ENCODE measurements around the gene PCDH9. TPM values are rescaled to one million over a fixed set of nuclear protein-coding genes. Genes with fewer than 3 reads are reported as not detected.

PCDH9 gene
- total and polyA plus RNA-seq, 2 of the 4 experiments (the other 2 are of a cell fraction), result 2.2 to 10.2 TPM

DNA sequence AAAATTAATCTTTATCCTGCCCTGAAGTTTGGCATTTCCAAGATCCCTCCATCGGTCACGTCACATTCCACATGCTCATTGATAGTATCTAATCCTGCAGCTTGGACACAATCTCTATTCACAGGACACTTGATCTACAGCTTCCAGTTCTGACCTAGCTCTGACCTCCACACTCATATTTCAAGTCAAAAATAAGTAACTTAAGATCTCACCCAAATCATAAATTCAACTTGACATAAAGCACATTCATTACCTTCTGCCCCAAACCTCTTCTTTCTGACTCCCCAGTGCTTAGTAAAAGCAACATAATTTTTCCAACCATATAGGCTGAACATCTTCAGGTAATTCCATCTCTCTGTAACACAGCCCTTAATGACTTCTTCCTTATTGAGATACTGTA, 880.2 kb downstream of the PCDH9 start:
- no peak overlapping the region for H2BK120ac ChIP-seq (ENCODE audit: low read depth, low read length)
- H3K27ac ChIP-seq (ENCODE audit: insufficient read depth, low read length), result no peak overlapping the region
- no peak overlapping the region for H2BK15ac ChIP-seq (ENCODE audit: low read depth, low read length)
- no peaks in the 10 kb centered on the region for H3K27me3 ChIP-seq (ENCODE audit: control insufficient read depth, insufficient read depth, low read length)
- H3K4ac ChIP-seq (ENCODE audit: low read depth, low read length), result no peak overlapping the region
- no peak overlapping the region for H4K91ac ChIP-seq (ENCODE audit: insufficient read depth, low read depth, low read length)
- TF ChIP-seq, protein P1, sequence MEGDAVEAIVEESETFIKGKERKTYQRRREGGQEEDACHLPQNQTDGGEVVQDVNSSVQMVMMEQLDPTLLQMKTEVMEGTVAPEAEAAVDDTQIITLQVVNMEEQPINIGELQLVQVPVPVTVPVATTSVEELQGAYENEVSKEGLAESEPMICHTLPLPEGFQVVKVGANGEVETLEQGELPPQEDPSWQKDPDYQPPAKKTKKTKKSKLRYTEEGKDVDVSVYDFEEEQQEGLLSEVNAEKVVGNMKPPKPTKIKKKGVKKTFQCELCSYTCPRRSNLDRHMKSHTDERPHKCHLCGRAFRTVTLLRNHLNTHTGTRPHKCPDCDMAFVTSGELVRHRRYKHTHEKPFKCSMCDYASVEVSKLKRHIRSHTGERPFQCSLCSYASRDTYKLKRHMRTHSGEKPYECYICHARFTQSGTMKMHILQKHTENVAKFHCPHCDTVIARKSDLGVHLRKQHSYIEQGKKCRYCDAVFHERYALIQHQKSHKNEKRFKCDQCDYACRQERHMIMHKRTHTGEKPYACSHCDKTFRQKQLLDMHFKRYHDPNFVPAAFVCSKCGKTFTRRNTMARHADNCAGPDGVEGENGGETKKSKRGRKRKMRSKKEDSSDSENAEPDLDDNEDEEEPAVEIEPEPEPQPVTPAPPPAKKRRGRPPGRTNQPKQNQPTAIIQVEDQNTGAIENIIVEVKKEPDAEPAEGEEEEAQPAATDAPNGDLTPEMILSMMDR (conservative IDR thresholded peaks at IDR 0.05; ENCODE audit: low read depth, low read length), result no peak
- TF ChIP-seq CHD1 (IDR thresholded peaks at IDR 0.05; ENCODE audit: low read depth, low read length) (no peak), MAFK (IDR thresholded peaks at IDR 0.05; ENCODE audit: low read depth, low read length) (no peak)
- no peaks in the 10 kb centered on the region for H3K79me1 ChIP-seq (ENCODE audit: low read depth in 1 of 2, low read length in 2 of 2)
- CTCF ChIA-PET, result no interaction called here
- in situ Hi-C loops (cut with MboI; ENCODE audit: low sequenced_read_pairs) (no loop called here), dilution Hi-C loops (cut with HindIII; ENCODE audit: low sequenced_read_pairs, unreplicated experiment) (no loop called here), intact Hi-C loops (cut with micrococcal nuclease) (no loop called here)
- no peak overlapping the region for H2AK5ac ChIP-seq (ENCODE audit: low read depth, low read length)
- H2BK5ac ChIP-seq (ENCODE audit: low read depth, low read length, poor library complexity, severe bottlenecking), result no peak overlapping the region
- 95% methylated on average over 2 of the region's 2 CpGs; no CpG with 5 or more reads in 1 of the 2 experiments for WGBS, 2 experiments (ENCODE audit: extremely low coverage in 2 of 2, insufficient read length in 1 of 2)
- H2AFZ ChIP-seq (replicated peaks; ENCODE audit: low read length, poor library complexity), result no peak overlapping the region
- no peak overlapping the region for H4K5ac ChIP-seq (ENCODE audit: low read depth, low read length)
- H3K9me3 ChIP-seq (ENCODE audit: control insufficient read depth, insufficient read depth, low read length), result no peaks in the 10 kb centered on the region
- H3K4me3 ChIP-seq (ENCODE audit: insufficient read depth, low read depth, low read length), result no peak overlapping the region
- no peaks in the 10 kb centered on the region for H3K9me1 ChIP-seq (ENCODE audit: insufficient read depth, low read length)
- no peak overlapping the region for H2AK9ac ChIP-seq (replicated peaks; ENCODE audit: low read depth, low read length, poor library complexity)
- H3K9ac ChIP-seq (ENCODE audit: low read depth, low read length), result no peak overlapping the region
- no peak overlapping the region for H3K14ac ChIP-seq (replicated peaks; ENCODE audit: low read depth, low read length)
- no TSS peak for BruUV-seq (replicated peaks)
- no peaks in the 10 kb centered on the region for H3K4me1 ChIP-seq (ENCODE audit: control insufficient read depth, insufficient read depth, low read length)
- POLR2A ChIA-PET (ENCODE audit: unreplicated experiment), result no interaction called here
- no peak overlapping the region for H2BK20ac ChIP-seq (ENCODE audit: low read depth, low read length)
- H3K36me3 ChIP-seq (ENCODE audit: control insufficient read depth, insufficient read depth, low read length), result no peaks in the 10 kb centered on the region
- no peak overlapping the region for H4K8ac ChIP-seq (ENCODE audit: low read depth in 2 of 2, low read length in 2 of 2)
- no peak overlapping the region for H3K23ac ChIP-seq (ENCODE audit: low read depth, low read length)
- no peak overlapping the region for H3K4me2 ChIP-seq (ENCODE audit: low read depth, low read length)
- no peak overlapping the region for H3K18ac ChIP-seq (ENCODE audit: low read depth, low read length)
- no peak overlapping the region for H3K56ac ChIP-seq (ENCODE audit: extremely low read depth, insufficient read depth, low read length)
- DNase-seq (no peak), ATAC-seq (ENCODE audit: low read depth) (no peak)
- no peaks in the 10 kb centered on the region for H4K20me1 ChIP-seq (ENCODE audit: insufficient read depth, low read length)

All from IMR-90 (cell line).